ENCODE results near the gene PDC. TPM values are rescaled to one million over a fixed set of nuclear protein-coding genes. Genes with fewer than 3 reads are reported as not detected.

Gene PDC
- polyA plus RNA-seq, 1 experiment = not detected

- no peaks in the 10 kb centered on the region for H3K27me3 ChIP-seq (ENCODE audit: control insufficient read depth, insufficient read depth, low read length)
- H3K4me3 ChIP-seq (ENCODE audit: low read depth, low read length) = no peak overlapping the region
- CTCF ChIA-PET = interaction anchor here (0.8 to 1.4 kb wide), 4 partner anchors 9 to 187 kb away, joined by 3 to 4 read pairs (median 4); partner anchors contain the start of gene PTGS2
- H3K36me3 ChIP-seq (ENCODE audit: control insufficient read depth, insufficient read depth, low read length) = no peaks in the 10 kb centered on the region
- DNase-seq (ENCODE audit: low read depth) = no peak
- POLR2A ChIA-PET = no interaction called here
- no peak for TF ChIP-seq CTCF (IDR thresholded peaks at IDR 0.05; ENCODE audit: insufficient read depth, low read depth, low read length)
Measured at GRCh38 chr1:186492531-186493291, 31.8 kb upstream of the PDC start.

GRCh38 chr1:186491336-186491735 is 30.4 kb upstream of the PDC start:
- Histone ChIP-seq H3K36me3 (ENCODE audit: control insufficient read depth, insufficient read depth, low read length) (no peaks in the 10 kb centered on the region), H3K27me3 (ENCODE audit: control insufficient read depth, insufficient read depth, low read length) (no peaks in the 10 kb centered on the region), H3K4me3 (ENCODE audit: low read depth, low read length) (no peak overlapping the region)
- no peak for DNase-seq (ENCODE audit: low read depth)
- ChIA-PET POLR2A (no interaction called here), CTCF (no interaction called here)
- no peak for TF ChIP-seq CTCF (IDR thresholded peaks at IDR 0.05; ENCODE audit: insufficient read depth, low read depth, low read length)

- H3K27me3 ChIP-seq (ENCODE audit: control insufficient read depth, insufficient read depth, low read length) = no peaks in the 10 kb centered on the region
- TF ChIP-seq CTCF (IDR thresholded peaks at IDR 0.05; ENCODE audit: insufficient read depth, low read depth, low read length) = 0 out of 2 replicates have a peak, but pooled peaks have one; percentile 10
- CTCF ChIA-PET = interaction anchor here (0.6 to 1.4 kb wide), 3 partner anchors 56 to 499 kb away, joined by 3 to 6 read pairs (median 3); no protein-coding TSS in a partner anchor
- POLR2A ChIA-PET = no interaction called here
- DNase-seq (ENCODE audit: low read depth) = no peak
- H3K4me3 ChIP-seq (ENCODE audit: low read depth, low read length) = no peak overlapping the region
- H3K36me3 ChIP-seq (ENCODE audit: control insufficient read depth, insufficient read depth, low read length) = no peaks in the 10 kb centered on the region
Measured at GRCh38 chr1:186487163-186487562, 26.2 kb upstream of the PDC start.

GRCh38 chr1:186486061-186486460 is 25.1 kb upstream of the PDC start:
- CTCF ChIA-PET = interaction anchor here (3.1 kb wide), 1 partner anchor 197 kb away, joined by 15 read pairs; no protein-coding TSS in a partner anchor
- no peak for DNase-seq (ENCODE audit: low read depth)
- POLR2A ChIA-PET = no interaction called here
- Histone ChIP-seq H3K4me3 (ENCODE audit: low read depth, low read length) (no peak overlapping the region), H3K27me3 (ENCODE audit: control insufficient read depth, insufficient read depth, low read length) (no peaks in the 10 kb centered on the region), H3K36me3 (ENCODE audit: control insufficient read depth, insufficient read depth, low read length) (no peaks in the 10 kb centered on the region)
- TF ChIP-seq CTCF (IDR thresholded peaks at IDR 0.05; ENCODE audit: insufficient read depth, low read depth, low read length) = no peak

GRCh38 chr1:186483561-186483960 is 22.6 kb upstream of the PDC start:
- ChIA-PET POLR2A (no interaction called here), CTCF (interaction anchor here (0.6 to 3.1 kb wide), 8 partner anchors 9 to 503 kb away, joined by 3 to 15 read pairs (median 4); no protein-coding TSS in a partner anchor)
- no peak for DNase-seq (ENCODE audit: low read depth)

More at GRCh38 chr1:186483561-186483960, 22.6 kb upstream of the PDC start:
- Histone ChIP-seq H3K36me3 (ENCODE audit: control insufficient read depth, insufficient read depth, low read length) (no peaks in the 10 kb centered on the region), H3K27me3 (ENCODE audit: control insufficient read depth, insufficient read depth, low read length) (no peaks in the 10 kb centered on the region), H3K4me3 (ENCODE audit: low read depth, low read length) (no peak overlapping the region)
- no peak for TF ChIP-seq CTCF (IDR thresholded peaks at IDR 0.05; ENCODE audit: insufficient read depth, low read depth, low read length)

Measured in BJ (cell line).